Fibroblast of the aortic adventitia (primary cell): ENCODE data around the gene SYTL1. TPM values are rescaled to one million over a fixed set of nuclear protein-coding genes. Genes with fewer than 3 reads are reported as not detected.

ENCODE experiments used
- DNase-seq: peaks from one replicate; pipeline ENCODE4 v3.0.0-alpha.2; 2010; ENCODE audit warnings: low read depth
- H3K4me3 ChIP-seq: 2 replicates; pipeline ENCODE4 v1.5.1; 2011; ENCODE audit warnings: low read depth, mild to moderate bottlenecking, control low read depth, low read length, moderate library complexity
- CTCF ChIP-seq: IDR thresholded peaks from 2 replicates; pipeline ENCODE4 v1.5.1; 2011; ENCODE audit warnings: mild to moderate bottlenecking, low read length, control low read depth, inconsistent platforms; ENCODE audit not compliant: insufficient read depth
- total RNA-seq: library from RNA; depleted of rRNA; stranded (reverse); fragments of >200 nt; gene quantifications from 2 replicates; pipeline ENCODE4 v1.2.3, GENCODE V29; 2012; ENCODE audit warnings: low replicate concordance

Gene SYTL1
- total RNA-seq, 1 donor: 0.09 TPM

GRCh38 chr1:27336756-27337155, 5.1 kb upstream of the SYTL1 start:
- no peak for DNase-seq
- no peak for TF ChIP-seq CTCF
- no peak overlapping the region for H3K4me3 ChIP-seq

- no peak for DNase-seq
- H3K4me3 ChIP-seq: no peak overlapping the region
- no peak for TF ChIP-seq CTCF
These were observed 3.1 kb upstream of the SYTL1 start for GRCh38 chr1:27338751-27339150.

GRCh38 chr1:27339213-27339612, 2.6 kb upstream of the SYTL1 start:
- no peak overlapping the region for H3K4me3 ChIP-seq
- TF ChIP-seq CTCF: no peak
- DNase-seq: no peak

- no peak for TF ChIP-seq CTCF
- H3K4me3 ChIP-seq: no peak overlapping the region
- no peak for DNase-seq
These were observed 562 bp downstream of the SYTL1 start for GRCh38 chr1:27342391-27342777.

GRCh38 chr1:27342778-27343638, 1.2 kb downstream of the SYTL1 start:
- no peak for DNase-seq
- H3K4me3 ChIP-seq: no peak overlapping the region
- TF ChIP-seq CTCF: no peak

- TF ChIP-seq CTCF: no peak
- no peak for DNase-seq
- no peak overlapping the region for H3K4me3 ChIP-seq
These were observed 1.8 kb downstream of the SYTL1 start for GRCh38 chr1:27343639-27344025.

GRCh38 chr1:27345272-27345671, 3.5 kb downstream of the SYTL1 start:
- DNase-seq: no peak
- no peak for TF ChIP-seq CTCF

More at GRCh38 chr1:27345272-27345671, 3.5 kb downstream of the SYTL1 start:
- no peak overlapping the region for H3K4me3 ChIP-seq
